Liver (tissue), 9 donors: Measurements from ENCODE around the gene TNFSF15. TPM values are rescaled to one million over a fixed set of nuclear protein-coding genes. Genes with fewer than 3 reads are reported as not detected.

Experiments
- DNase-seq: peaks from one replicate; pipeline ENCODE4 v3.0.0-alpha.2; 2017; ENCODE audit warnings: low spot score
- H3K27ac ChIP-seq, 2 donors: one replicate each; pipeline ENCODE4 v1.7.0; 2013; ENCODE audit warnings: inconsistent platforms in 2 of 2, low read length in 2 of 2, control low read depth in 1 of 2, low read depth in 1 of 2, mild to moderate bottlenecking in 1 of 2
- H3K27me3 ChIP-seq, 4 donors: one replicate each; pipeline versions ENCODE4 v1.6.1 to v1.7.0; 2013; ENCODE audit warnings: low read length in 3 of 4, inconsistent platforms in 1 of 4, mild to moderate bottlenecking in 1 of 4, moderate library complexity in 1 of 4; ENCODE audit not compliant: control insufficient read depth in 4 of 4, insufficient read depth in 4 of 4
- H3K36me3 ChIP-seq, 4 donors: one replicate each; pipeline versions ENCODE4 v1.6.1 to v1.7.0; 2013; ENCODE audit warnings: low read length in 3 of 4, mild to moderate bottlenecking in 3 of 4, low read depth in 1 of 4, moderate library complexity in 1 of 4; ENCODE audit not compliant: control insufficient read depth in 4 of 4, insufficient read depth in 3 of 4
- H3K4me1 ChIP-seq, 4 donors: one replicate each; pipeline versions ENCODE4 v1.6.1 to v1.7.0; 2013; ENCODE audit warnings: low read length in 3 of 4, mild to moderate bottlenecking in 3 of 4, moderate library complexity in 1 of 4; ENCODE audit not compliant: control insufficient read depth in 4 of 4, insufficient read depth in 4 of 4
- H3K4me3 ChIP-seq, 3 donors: one replicate each; pipeline versions ENCODE4 v1.6.1 to v1.7.0; 2013; ENCODE audit warnings: low read length in 3 of 3, control low read depth in 1 of 3, low read depth in 1 of 3, mild to moderate bottlenecking in 1 of 3
- H3K9ac ChIP-seq, 2 donors: one replicate each; pipeline ENCODE4 v1.7.0; 2013; ENCODE audit warnings: low read length in 2 of 2, mild to moderate bottlenecking in 2 of 2, moderate library complexity in 2 of 2, control low read depth in 1 of 2, low read depth in 1 of 2
- H3K9me3 ChIP-seq, 4 donors: one replicate each; pipeline versions ENCODE4 v1.6.1 to v1.7.0; 2013; ENCODE audit warnings: low read length in 3 of 4; ENCODE audit not compliant: control insufficient read depth in 4 of 4
- ATF3 ChIP-seq: IDR thresholded peaks from 2 replicates; pipeline ENCODE4 v1.6.1; 2016; ENCODE audit warnings: antibody characterized with exemption
- EGR1 ChIP-seq, 2 donors: IDR thresholded peaks; 2 replicates each; pipeline ENCODE4 v1.6.1; 2016 to 2018; ENCODE audit warnings: antibody characterized with exemption in 2 of 2, low read depth in 2 of 2
- FOXA1 ChIP-seq: IDR thresholded peaks from 2 replicates; pipeline ENCODE4 v1.6.1; 2016; ENCODE audit warnings: antibody characterized with exemption
- FOXA2 ChIP-seq: IDR thresholded peaks from 2 replicates; pipeline ENCODE4 v1.6.1; 2016; ENCODE audit warnings: antibody characterized with exemption
- GABPA ChIP-seq, 2 donors: IDR thresholded peaks in 1 of 2; conservative IDR thresholded peaks in 1 of 2; 2 replicates each; pipeline ENCODE4 v1.6.1; 2016; ENCODE audit warnings: antibody characterized with exemption in 2 of 2, mild to moderate bottlenecking in 1 of 2, moderate library complexity in 1 of 2
- HNF4A ChIP-seq, 2 donors: conservative IDR thresholded peaks; 2 replicates each; pipeline ENCODE4 v1.6.1; 2016; ENCODE audit warnings: antibody characterized with exemption in 2 of 2, mild to moderate bottlenecking in 2 of 2
- HNF4G ChIP-seq: IDR thresholded peaks from 2 replicates; pipeline ENCODE4 v1.6.1; 2016; ENCODE audit warnings: antibody characterized with exemption
- JUND ChIP-seq, 2 donors: IDR thresholded peaks; 2 replicates each; pipeline ENCODE4 v1.6.1; 2016; ENCODE audit warnings: antibody characterized with exemption in 2 of 2
- RAD21 ChIP-seq, 2 donors: IDR thresholded peaks; 2 replicates each; pipeline ENCODE4 v1.6.1; 2016; ENCODE audit warnings: antibody characterized with exemption in 2 of 2, mild to moderate bottlenecking in 2 of 2
- RXRA ChIP-seq, 2 donors: IDR thresholded peaks; 2 replicates each; pipeline ENCODE4 v1.6.1; 2017 to 2018; ENCODE audit warnings: antibody characterized with exemption in 2 of 2, mild to moderate bottlenecking in 1 of 2
- SP1 ChIP-seq: IDR thresholded peaks from 2 replicates; pipeline ENCODE4 v1.6.1; 2018; ENCODE audit warnings: antibody characterized with exemption, mild to moderate bottlenecking
- TAF1 ChIP-seq: conservative IDR thresholded peaks from 2 replicates; pipeline ENCODE4 v1.6.1; 2016; ENCODE audit warnings: antibody characterized with exemption, mild to moderate bottlenecking
- YY1 ChIP-seq: IDR thresholded peaks from 2 replicates; pipeline ENCODE4 v1.6.1; 2016; ENCODE audit warnings: antibody characterized with exemption, mild to moderate bottlenecking
- ZBTB33 ChIP-seq: IDR thresholded peaks from 2 replicates; pipeline ENCODE4 v1.6.1; 2016; ENCODE audit warnings: antibody characterized with exemption
- WGBS: extraction: QIAGEN DNeasy Blood & Tissue Kit; methylation state at CpG from one replicate; pipeline ENCODE4 v1.1.7; 2013; 5-methylcytosine and 5-hydroxymethylcytosine counted together
- polyA plus RNA-seq, 2 donors: library from polyadenylated mRNA; stranded (reverse) in 1 of 2; unstranded in 1 of 2; fragments of 200-250 nt in 1 of 2; fragments of >200 nt in 1 of 2; fragmentation: Nextera tagmentation in 1 of 2; extraction: Ambion mirVana in 1 of 2; gene quantifications; one replicate each; pipeline versions ENCODE4 v1.2.1 to v1.2.3, GENCODE V29; 2013 to 2015
- total RNA-seq, 2 donors: library from RNA; depleted of rRNA; stranded (reverse); fragments of >200 nt; gene quantifications; one replicate each; pipeline ENCODE4 v1.2.3, GENCODE V29; 2014
- TF ChIP-seq, protein P1 (sequence below): IDR thresholded peaks from 2 replicates; pipeline ENCODE4 v1.6.1; 2016; ENCODE audit warnings: antibody characterized with exemption
- TF ChIP-seq, protein P2 (sequence below): fragments of 150-350 bp; IDR thresholded peaks from 2 replicates; pipeline ENCODE4 v1.5.1; 2017; ENCODE audit warnings: improper control_type of control experiment, low read depth, low read length; ENCODE audit not compliant: missing input control
- donor health status: healthy.
- donor health status: healthy.
- donor health status: healthy.
- donor health status: healthy.
- donor health status: healthy.

The TNFSF15 gene
- total and polyA plus RNA-seq, 4 donors = 0.01 to 0.42 (median 0.08) TPM; not detected in 1

DNA sequence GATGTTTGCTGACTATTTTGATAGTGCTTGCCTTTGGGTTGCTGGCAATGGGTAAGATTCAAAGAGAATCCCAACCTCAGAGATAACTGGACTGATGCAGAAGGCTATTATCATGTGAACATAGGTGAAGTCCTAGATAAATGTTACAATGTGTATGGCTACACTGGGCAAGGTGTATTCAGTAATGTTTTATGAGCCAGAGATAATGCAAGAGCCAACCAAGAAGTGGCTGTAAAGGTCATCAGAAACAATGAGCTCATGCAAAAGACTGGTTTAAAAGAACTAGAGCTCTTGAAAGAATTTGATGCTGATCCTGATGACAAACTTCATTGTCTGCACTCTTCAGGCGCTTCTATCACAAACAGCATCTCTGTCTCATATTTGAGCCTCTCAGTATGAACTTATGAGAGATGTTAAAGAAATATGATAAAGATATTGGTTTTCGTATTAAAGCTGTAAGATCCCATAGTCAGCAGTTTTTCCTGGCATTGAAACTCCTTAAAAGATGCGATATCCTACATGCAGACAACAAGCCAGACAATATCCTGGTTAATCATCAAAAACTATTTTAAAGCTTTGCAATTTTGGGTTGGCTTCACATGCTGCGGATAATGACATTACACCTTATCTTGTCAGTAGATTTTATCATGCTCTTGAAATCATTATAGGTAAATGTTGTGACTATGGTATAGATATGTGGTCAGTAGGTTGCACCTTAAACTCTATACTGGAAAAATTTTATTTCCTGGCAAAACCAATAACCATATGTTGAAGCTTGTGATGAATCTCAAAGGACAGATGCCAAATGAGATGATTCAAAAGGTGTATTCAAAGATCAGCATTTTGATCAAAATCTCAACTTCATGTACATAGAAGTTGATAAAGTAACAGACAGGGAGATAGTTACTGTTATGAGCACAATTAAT lies 41.9 kb upstream of the TNFSF15 start:
- H3K27ac ChIP-seq = no peak overlapping the region
- H3K9ac ChIP-seq = no peak overlapping the region
- no peaks in the 10 kb centered on the region for H3K27me3 ChIP-seq
- no peak overlapping the region for H3K4me3 ChIP-seq
- H3K4me1 ChIP-seq = no peaks in the 10 kb centered on the region
- no peaks in the 10 kb centered on the region for H3K9me3 ChIP-seq
- no peaks in the 10 kb centered on the region for H3K36me3 ChIP-seq
- WGBS = 95% methylated on average over 4 of the region's 4 CpGs
- DNase-seq = no peak
- TF ChIP-seq HNF4G (no peak), ZBTB33 (no peak), TAF1 (no peak), EGR1 (IDR thresholded peaks at IDR 0.05; ENCODE audit: low read depth in 2 of 2) (no peak), JUND (IDR thresholded peaks at IDR 0.05) (no peak), RXRA (IDR thresholded peaks at IDR 0.05) (no peak), SP1 (no peak), ATF3 (no peak), GABPA (IDR thresholded peaks at IDR 0.05 in 1 of 2, conservative IDR thresholded peaks at IDR 0.05 in 1 of 2) (no peak), YY1 (no peak), FOXA2 (no peak), HNF4A (conservative IDR thresholded peaks at IDR 0.05) (no peak), FOXA1 (no peak)
- TF ChIP-seq, protein P1, sequence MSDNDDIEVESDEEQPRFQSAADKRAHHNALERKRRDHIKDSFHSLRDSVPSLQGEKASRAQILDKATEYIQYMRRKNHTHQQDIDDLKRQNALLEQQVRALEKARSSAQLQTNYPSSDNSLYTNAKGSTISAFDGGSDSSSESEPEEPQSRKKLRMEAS = no peak
- TF ChIP-seq, protein P2, sequence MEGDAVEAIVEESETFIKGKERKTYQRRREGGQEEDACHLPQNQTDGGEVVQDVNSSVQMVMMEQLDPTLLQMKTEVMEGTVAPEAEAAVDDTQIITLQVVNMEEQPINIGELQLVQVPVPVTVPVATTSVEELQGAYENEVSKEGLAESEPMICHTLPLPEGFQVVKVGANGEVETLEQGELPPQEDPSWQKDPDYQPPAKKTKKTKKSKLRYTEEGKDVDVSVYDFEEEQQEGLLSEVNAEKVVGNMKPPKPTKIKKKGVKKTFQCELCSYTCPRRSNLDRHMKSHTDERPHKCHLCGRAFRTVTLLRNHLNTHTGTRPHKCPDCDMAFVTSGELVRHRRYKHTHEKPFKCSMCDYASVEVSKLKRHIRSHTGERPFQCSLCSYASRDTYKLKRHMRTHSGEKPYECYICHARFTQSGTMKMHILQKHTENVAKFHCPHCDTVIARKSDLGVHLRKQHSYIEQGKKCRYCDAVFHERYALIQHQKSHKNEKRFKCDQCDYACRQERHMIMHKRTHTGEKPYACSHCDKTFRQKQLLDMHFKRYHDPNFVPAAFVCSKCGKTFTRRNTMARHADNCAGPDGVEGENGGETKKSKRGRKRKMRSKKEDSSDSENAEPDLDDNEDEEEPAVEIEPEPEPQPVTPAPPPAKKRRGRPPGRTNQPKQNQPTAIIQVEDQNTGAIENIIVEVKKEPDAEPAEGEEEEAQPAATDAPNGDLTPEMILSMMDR = no peak

DNA sequence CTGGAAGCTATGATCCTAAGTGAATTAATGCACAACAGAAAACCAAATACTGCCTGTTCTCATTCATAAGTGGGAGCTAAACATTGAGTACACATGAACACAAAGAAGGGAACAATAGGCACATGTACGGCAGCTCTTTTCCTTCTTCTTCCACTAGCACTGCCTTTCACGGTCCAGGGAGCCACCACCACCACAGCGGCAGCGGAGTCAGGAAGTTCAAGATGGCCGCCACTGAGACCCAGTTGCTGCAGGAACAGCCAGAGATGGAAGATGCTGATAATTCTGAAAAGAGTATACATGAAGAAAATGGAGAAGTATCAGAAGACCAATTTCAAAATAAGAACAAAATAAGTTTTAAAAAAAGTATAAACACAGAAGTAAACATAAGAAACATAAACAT lies 39.5 kb upstream of the TNFSF15 start:
- H3K4me3 ChIP-seq = no peak overlapping the region
- H3K27ac ChIP-seq = no peak overlapping the region
- H3K4me1 ChIP-seq = no peaks in the 10 kb centered on the region
- WGBS = 92% methylated on average over 5 of the region's 5 CpGs
- no peaks in the 10 kb centered on the region for H3K36me3 ChIP-seq
- no peak for TF ChIP-seq ZBTB33
- TF ChIP-seq, protein P1 = no peak
- TF ChIP-seq RAD21 (IDR thresholded peaks at IDR 0.05) = no peak
- TF ChIP-seq RXRA (IDR thresholded peaks at IDR 0.05) = no peak
- TF ChIP-seq JUND (IDR thresholded peaks at IDR 0.05) = no peak
- no peak for TF ChIP-seq FOXA1
- no peak for TF ChIP-seq ATF3
- TF ChIP-seq FOXA2 = no peak
- no peak for TF ChIP-seq YY1
- TF ChIP-seq, protein P2 = no peak
- DNase-seq = no peak
- no peaks in the 10 kb centered on the region for H3K9me3 ChIP-seq
- no peak overlapping the region for H3K9ac ChIP-seq
- no peaks in the 10 kb centered on the region for H3K27me3 ChIP-seq
